ENCODE measurements around the gene ERC2.
A peak's percentile ranks its signal among the peaks of the same experiment; 100 is the strongest.

The ERC2 gene

GRCh38 chr3:55484801-55485791 is 983.2 kb downstream of the ERC2 start:
- peak; percentile 55 for DNase-seq
- TF ChIP-seq CTCF (IDR thresholded peaks at IDR 0.05; ENCODE audit: low read depth, low read length) = peak; percentile 40
- Histone ChIP-seq H3K9me3 (no peaks in the 10 kb centered on the region), H3K4me3 (ENCODE audit: low read depth, low read length) (no peak overlapping the region), H3K4me1 (no peaks in the 10 kb centered on the region), H3K27me3 (peaks cover 74% of the 10 kb centered on the region), H3K36me3 (no peaks in the 10 kb centered on the region)

GRCh38 chr3:55484191-55484689 is 984.0 kb downstream of the ERC2 start:
- H3K9me3 ChIP-seq = no peaks in the 10 kb centered on the region
- no peaks in the 10 kb centered on the region for H3K4me1 ChIP-seq
- no peak for DNase-seq
- no peak overlapping the region for H3K4me3 ChIP-seq (ENCODE audit: low read depth, low read length)
- H3K27me3 ChIP-seq = peaks cover 74% of the 10 kb centered on the region
- H3K36me3 ChIP-seq = no peaks in the 10 kb centered on the region
- no peak for TF ChIP-seq CTCF (IDR thresholded peaks at IDR 0.05; ENCODE audit: low read depth, low read length)

GRCh38 chr3:55483196-55484095 is 984.8 kb downstream of the ERC2 start:
- no peak for DNase-seq
- Histone ChIP-seq H3K27me3 (peaks cover 67% of the 10 kb centered on the region), H3K4me1 (no peaks in the 10 kb centered on the region), H3K9me3 (no peaks in the 10 kb centered on the region), H3K4me3 (ENCODE audit: low read depth, low read length) (no peak overlapping the region), H3K36me3 (no peaks in the 10 kb centered on the region)
- TF ChIP-seq CTCF (IDR thresholded peaks at IDR 0.05; ENCODE audit: low read depth, low read length) = no peak

- H3K4me1 ChIP-seq = no peaks in the 10 kb centered on the region
- H3K36me3 ChIP-seq = no peaks in the 10 kb centered on the region
- H3K27me3 ChIP-seq = peaks cover 61% of the 10 kb centered on the region
- H3K9me3 ChIP-seq = no peaks in the 10 kb centered on the region
- H3K4me3 ChIP-seq (ENCODE audit: low read depth, low read length) = no peak overlapping the region
- no peak for TF ChIP-seq CTCF (IDR thresholded peaks at IDR 0.05; ENCODE audit: low read depth, low read length)
- DNase-seq = no peak
Observed at GRCh38 chr3:55482496-55483195, 985.6 kb downstream of the ERC2 start.

- no peaks in the 10 kb centered on the region for H3K36me3 ChIP-seq
- no peak for DNase-seq
- H3K4me3 ChIP-seq (ENCODE audit: low read depth, low read length) = no peak overlapping the region
- no peaks in the 10 kb centered on the region for H3K4me1 ChIP-seq
- no peaks in the 10 kb centered on the region for H3K9me3 ChIP-seq
- H3K27me3 ChIP-seq = peaks cover 54% of the 10 kb centered on the region
- no peak for TF ChIP-seq CTCF (IDR thresholded peaks at IDR 0.05; ENCODE audit: low read depth, low read length)
Observed at GRCh38 chr3:55481744-55482495, 986.3 kb downstream of the ERC2 start.
